ENCODE results near the gene IL17B.

DNA sequence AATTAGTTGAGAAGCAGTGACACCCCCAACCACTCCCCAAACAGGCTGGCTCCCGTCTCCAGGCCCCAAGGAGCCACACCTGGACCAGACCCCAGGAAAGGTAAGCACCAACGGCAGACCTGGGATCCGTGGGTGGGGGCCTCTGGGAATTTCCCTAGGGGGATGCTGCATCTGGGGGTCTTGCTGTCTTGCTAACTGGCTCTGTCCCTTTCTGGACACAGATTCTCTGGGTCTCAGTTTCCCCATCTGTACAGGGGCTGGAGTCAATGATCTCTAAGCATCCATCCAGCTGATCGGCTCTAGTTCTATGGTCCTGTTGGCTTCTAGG, 27.9 kb upstream of the IL17B start:
- TF ChIP-seq, protein P1, sequence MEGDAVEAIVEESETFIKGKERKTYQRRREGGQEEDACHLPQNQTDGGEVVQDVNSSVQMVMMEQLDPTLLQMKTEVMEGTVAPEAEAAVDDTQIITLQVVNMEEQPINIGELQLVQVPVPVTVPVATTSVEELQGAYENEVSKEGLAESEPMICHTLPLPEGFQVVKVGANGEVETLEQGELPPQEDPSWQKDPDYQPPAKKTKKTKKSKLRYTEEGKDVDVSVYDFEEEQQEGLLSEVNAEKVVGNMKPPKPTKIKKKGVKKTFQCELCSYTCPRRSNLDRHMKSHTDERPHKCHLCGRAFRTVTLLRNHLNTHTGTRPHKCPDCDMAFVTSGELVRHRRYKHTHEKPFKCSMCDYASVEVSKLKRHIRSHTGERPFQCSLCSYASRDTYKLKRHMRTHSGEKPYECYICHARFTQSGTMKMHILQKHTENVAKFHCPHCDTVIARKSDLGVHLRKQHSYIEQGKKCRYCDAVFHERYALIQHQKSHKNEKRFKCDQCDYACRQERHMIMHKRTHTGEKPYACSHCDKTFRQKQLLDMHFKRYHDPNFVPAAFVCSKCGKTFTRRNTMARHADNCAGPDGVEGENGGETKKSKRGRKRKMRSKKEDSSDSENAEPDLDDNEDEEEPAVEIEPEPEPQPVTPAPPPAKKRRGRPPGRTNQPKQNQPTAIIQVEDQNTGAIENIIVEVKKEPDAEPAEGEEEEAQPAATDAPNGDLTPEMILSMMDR (IDR thresholded peaks at IDR 0.05) = no peak
- no peak for TF ChIP-seq POLR2A (IDR thresholded peaks at IDR 0.05)

Data from esophagus squamous epithelium (tissue), 4 donors.